GM12865 (cell line): ENCODE results near the gene PATJ.
"Not testable (repeated sequence)": the region's sequence is repeated elsewhere in the genome, so short reads cannot be mapped to it uniquely, and the experiment has no call there.

Experiments used
- DNase-seq: peaks from one replicate; pipeline ENCODE4 v3.0.0; 2010; ENCODE audit warnings: low read depth
- H3K4me3 ChIP-seq: 2 replicates; pipeline ENCODE4 v1.5.1; 2011; ENCODE audit warnings: mild to moderate bottlenecking, low read depth, low read length, control low read depth
- CTCF ChIP-seq: IDR thresholded peaks from 2 replicates; pipeline ENCODE4 v1.5.1; 2011; ENCODE audit warnings: low read length, control low read depth, low read depth, inconsistent platforms; ENCODE audit not compliant: insufficient read depth; ENCODE audit errors: missing control alignments

The PATJ gene

GRCh38 chr1:61887076-61887867 lies 145.0 kb downstream of the PATJ start:
- DNase-seq, result no peak
- no peak for TF ChIP-seq CTCF
- H3K4me3 ChIP-seq, result no peak overlapping the region

- TF ChIP-seq CTCF, result no peak
- no peak overlapping the region for H3K4me3 ChIP-seq
- DNase-seq, result no peak
These were observed 145.8 kb downstream of the PATJ start for GRCh38 chr1:61887931-61888564.

GRCh38 chr1:61888808-61889207 lies 146.5 kb downstream of the PATJ start:
- DNase-seq, result no peak
- H3K4me3 ChIP-seq, result no peak overlapping the region
- no peak for TF ChIP-seq CTCF

- not testable (repeated sequence) for DNase-seq
These were observed 148.2 kb downstream of the PATJ start for GRCh38 chr1:61890435-61890834.

GRCh38 chr1:61892977-61893376 lies 150.7 kb downstream of the PATJ start:
- no peak overlapping the region for H3K4me3 ChIP-seq
- no peak for TF ChIP-seq CTCF
- DNase-seq, result no peak

More at GRCh38 chr1:61890435-61890834, 148.2 kb downstream of the PATJ start:
- H3K4me3 ChIP-seq, result not testable (repeated sequence)

- not testable (repeated sequence) for DNase-seq, H3K4me3 ChIP-seq
These were observed 152.0 kb downstream of the PATJ start for GRCh38 chr1:61894296-61894695.

GRCh38 chr1:61895175-61895574 lies 152.9 kb downstream of the PATJ start:
- no peak for TF ChIP-seq CTCF
- H3K4me3 ChIP-seq, result no peak overlapping the region
- DNase-seq, result no peak

GRCh38 chr1:61898658-61899057 lies 156.4 kb downstream of the PATJ start:
- H3K4me3 ChIP-seq, result no peak overlapping the region
- no peak for DNase-seq
- no peak for TF ChIP-seq CTCF
